PC-9 (cell line): ENCODE measurements around the gene HTR2A. TPM values are rescaled to one million over a fixed set of nuclear protein-coding genes. Genes with fewer than 3 reads are reported as not detected.
A peak's percentile ranks its signal among the peaks of the same experiment; 100 is the strongest.

Source experiments
- BruUV-seq: library from RNA; stranded (reverse); fragments of 400-500 nt; replicated peaks from 2 replicates; lab custom pipeline; 2021; lab: Mats Ljungman, UMichigan
- CTCF ChIA-PET: fragments of 300-600 bp; sonication (Branson Sonifier 250); formaldehyde crosslinking; loops from one replicate; lab custom pipeline; 2022; ENCODE audit warnings: antibody characterized with exemption; lab: Charles Lee
- POLR2A ChIA-PET: fragments of 300-600 bp; sonication (Branson Sonifier 250); formaldehyde crosslinking; loops from one replicate; lab custom pipeline; 2022; ENCODE audit warnings: antibody characterized with exemption; ENCODE audit not compliant: unreplicated experiment; lab: Charles Lee
- DNase-seq, 2 experiments: peaks; one replicate each; pipeline versions ENCODE4 v3.0.0 to v3.0.0-alpha.2; 2015 to 2022; ENCODE audit warnings: mixed read lengths in 1 of 2
- H2AFZ ChIP-seq: fragments of 200-600 bp; sonication (generic); 2 replicates; pipeline ENCODE4 v1.8.1; 2017; ENCODE audit warnings: antibody characterized with exemption
- H3F3A ChIP-seq: fragments of 200-600 bp; sonication (generic); 2 replicates; pipeline ENCODE4 v1.8.1; 2017; ENCODE audit warnings: antibody characterized with exemption, mild to moderate bottlenecking, low read depth; ENCODE audit not compliant: insufficient read depth
- H3K27ac ChIP-seq: fragments of 200-600 bp; sonication (generic); 2 replicates; pipeline ENCODE4 v1.6.1; 2016; ENCODE audit warnings: mixed run types
- H3K27me3 ChIP-seq: fragments of 200-600 bp; sonication (generic); 2 replicates; pipeline ENCODE4 v1.6.1; 2016; ENCODE audit warnings: low read depth, mixed run types; ENCODE audit not compliant: insufficient read depth
- H3K36me3 ChIP-seq: fragments of 200-600 bp; sonication (generic); 2 replicates; pipeline ENCODE4 v1.6.1; 2016; ENCODE audit warnings: low read depth, mixed run types
- H3K4me1 ChIP-seq: fragments of 200-600 bp; sonication (generic); replicated peaks from 2 replicates; pipeline ENCODE4 v1.6.1; 2016; ENCODE audit warnings: mixed run types; ENCODE audit not compliant: insufficient read depth
- H3K4me2 ChIP-seq: fragments of 200-600 bp; sonication (generic); 2 replicates; pipeline ENCODE4 v1.6.1; 2017; ENCODE audit warnings: mixed run types
- H3K4me3 ChIP-seq: fragments of 200-600 bp; sonication (generic); 2 replicates; pipeline ENCODE4 v1.6.1; 2016; ENCODE audit warnings: mixed run types
- H3K79me2 ChIP-seq: fragments of 200-600 bp; sonication (generic); 2 replicates; pipeline ENCODE4 v1.6.1; 2017; ENCODE audit warnings: low read depth, mixed run types
- H3K9me2 ChIP-seq: fragments of 200-600 bp; sonication (generic); 2 replicates; pipeline ENCODE4 v1.8.1; 2017; ENCODE audit warnings: mild to moderate bottlenecking; ENCODE audit not compliant: insufficient read depth
- H3K9me3 ChIP-seq: fragments of 200-600 bp; sonication (generic); 2 replicates; pipeline ENCODE4 v1.8.1; 2016; ENCODE audit warnings: low read depth; ENCODE audit not compliant: insufficient read depth
- H4K20me1 ChIP-seq: fragments of 200-600 bp; sonication (generic); 2 replicates; pipeline ENCODE4 v1.8.1; 2017; ENCODE audit not compliant: insufficient read depth
- EZH2 ChIP-seq: fragments of 200-600 bp; sonication (generic); IDR thresholded peaks from 2 replicates; pipeline ENCODE4 v1.8.0; 2017; ENCODE audit warnings: antibody characterized with exemption, low read depth
- intact Hi-C: fragments of 100-400 bp; cut with micrococcal nuclease; formaldehyde crosslinking; loops from one replicate; pipeline ENCODE4 v1.10.0; 2022; ENCODE audit not compliant: unreplicated experiment
- total RNA-seq: library from RNA; stranded (reverse); gene quantifications from 2 replicates; pipeline ENCODE4 v1.2.3, GENCODE V29; 2021
- TF ChIP-seq, protein P1 (sequence below): fragments of 200-600 bp; sonication (generic); conservative IDR thresholded peaks from 2 replicates; pipeline ENCODE4 v1.6.1; 2017; ENCODE audit warnings: mixed run types, antibody characterized with exemption, mild to moderate bottlenecking, moderate library complexity

HTR2A gene
- total RNA-seq, 1 experiment from 2014 or later = not detected

DNA sequence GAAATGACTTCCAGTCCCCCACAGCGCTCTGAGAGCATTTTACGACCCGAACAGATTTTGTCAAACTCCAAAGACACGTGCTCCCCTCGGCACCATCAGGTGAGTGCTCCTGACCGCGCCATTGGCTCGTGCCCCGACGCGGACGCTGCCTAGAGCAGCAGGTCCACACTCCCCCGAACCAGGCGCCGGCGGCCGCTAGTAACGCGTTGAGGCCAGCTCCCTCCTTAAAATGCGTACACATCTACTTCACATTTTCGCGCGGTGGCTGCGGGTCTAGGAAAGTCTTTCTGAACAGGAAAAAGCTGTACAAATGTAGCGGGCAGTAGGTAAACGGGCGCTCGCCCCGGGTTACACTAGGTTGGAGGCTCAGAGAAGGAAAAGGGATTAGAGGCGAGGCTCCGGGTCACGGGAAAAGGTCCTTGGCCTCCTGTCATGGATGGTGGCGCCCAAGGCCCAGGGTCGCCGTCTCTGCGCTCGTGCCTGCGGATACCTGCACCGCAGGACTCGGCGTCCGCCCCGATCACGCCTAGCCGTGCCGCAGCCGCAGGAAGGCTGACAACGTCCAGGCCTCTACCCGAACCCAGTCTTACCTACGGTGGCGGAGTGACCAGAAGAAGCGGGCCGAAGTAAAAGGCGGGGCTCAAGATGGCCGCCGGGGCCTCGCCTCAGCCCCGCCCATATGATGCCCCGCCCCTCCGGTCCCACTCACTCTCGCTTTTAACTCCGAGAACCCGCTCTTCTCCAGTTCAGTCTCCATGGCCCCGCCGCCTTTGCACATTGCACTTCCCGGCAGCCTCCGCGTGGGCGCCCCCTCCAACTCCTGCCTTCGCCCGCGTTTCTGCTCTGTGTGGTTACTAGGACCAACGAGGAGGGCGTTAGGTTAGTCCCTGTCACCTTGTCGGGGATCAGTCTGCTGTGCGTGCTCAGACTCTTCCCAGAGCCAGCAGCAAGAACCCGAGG lies 100.1 kb downstream of the HTR2A start, which contains the start of gene ESD:
Gene ESD, minus strand, starts transcription at position 647 of the 960 bp plus-strand sequence. CDS start 5,748 bp downstream, outside the sequence.
- CTCF ChIA-PET = no interaction called here

DNA sequence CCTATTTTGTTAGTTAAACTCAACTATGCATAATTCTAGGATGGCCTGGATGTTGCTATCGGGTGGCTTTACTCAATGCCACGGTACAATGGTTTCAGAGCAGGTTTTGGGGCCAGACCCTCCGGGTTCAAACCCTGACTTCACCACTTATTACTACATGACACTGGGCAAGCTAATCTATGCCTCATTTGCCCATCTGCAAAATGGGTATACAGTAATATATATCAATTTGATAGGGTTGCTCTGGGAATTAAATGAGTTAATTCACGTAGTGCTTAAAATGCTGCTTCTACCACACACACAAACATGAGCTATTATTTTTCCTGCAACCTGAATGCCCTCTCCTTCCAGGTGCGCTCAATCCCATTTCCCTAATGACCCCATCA lies 100.7 kb downstream of the HTR2A start:
- ChIA-PET POLR2A (no interaction called here), CTCF (no interaction called here)
- Histone ChIP-seq H2AFZ (peak overlapping the region; percentile 100), H3F3A (peaks cover 8% of the 10 kb centered on the region; the same call in 1 of the 2 replicates), H3K79me2 (peaks cover 11% of the 10 kb centered on the region; the same call in 1 of the 2 replicates), H3K27ac (peak overlapping the region; percentile 61; the same call in 1 of the 2 replicates), H3K27me3 (no peaks in the 10 kb centered on the region), H3K9me3 (no peaks in the 10 kb centered on the region), H3K36me3 (no peaks in the 10 kb centered on the region), H3K4me2 (peak overlapping the region; percentile 79), H3K9me2 (no peaks in the 10 kb centered on the region), H3K4me1 (peaks cover 11% of the 10 kb centered on the region; the same call in 1 of the 2 replicates), H3K4me3 (peak overlapping the region; percentile 92), H4K20me1 (no peaks in the 10 kb centered on the region)
- TF ChIP-seq, protein P1, sequence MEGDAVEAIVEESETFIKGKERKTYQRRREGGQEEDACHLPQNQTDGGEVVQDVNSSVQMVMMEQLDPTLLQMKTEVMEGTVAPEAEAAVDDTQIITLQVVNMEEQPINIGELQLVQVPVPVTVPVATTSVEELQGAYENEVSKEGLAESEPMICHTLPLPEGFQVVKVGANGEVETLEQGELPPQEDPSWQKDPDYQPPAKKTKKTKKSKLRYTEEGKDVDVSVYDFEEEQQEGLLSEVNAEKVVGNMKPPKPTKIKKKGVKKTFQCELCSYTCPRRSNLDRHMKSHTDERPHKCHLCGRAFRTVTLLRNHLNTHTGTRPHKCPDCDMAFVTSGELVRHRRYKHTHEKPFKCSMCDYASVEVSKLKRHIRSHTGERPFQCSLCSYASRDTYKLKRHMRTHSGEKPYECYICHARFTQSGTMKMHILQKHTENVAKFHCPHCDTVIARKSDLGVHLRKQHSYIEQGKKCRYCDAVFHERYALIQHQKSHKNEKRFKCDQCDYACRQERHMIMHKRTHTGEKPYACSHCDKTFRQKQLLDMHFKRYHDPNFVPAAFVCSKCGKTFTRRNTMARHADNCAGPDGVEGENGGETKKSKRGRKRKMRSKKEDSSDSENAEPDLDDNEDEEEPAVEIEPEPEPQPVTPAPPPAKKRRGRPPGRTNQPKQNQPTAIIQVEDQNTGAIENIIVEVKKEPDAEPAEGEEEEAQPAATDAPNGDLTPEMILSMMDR = no peak
- no peak for TF ChIP-seq EZH2
- BruUV-seq = no TSS peak
- intact Hi-C loops = loop anchor here (10.0 kb wide), 1 partner anchor 241 kb away; the partner anchor contains the start of gene LRCH1
- DNase-seq = no peak

More for the DNA sequence above, 100.1 kb downstream of the HTR2A start, which contains the start of gene ESD:
- H3K9me3 ChIP-seq = no peaks in the 10 kb centered on the region
- POLR2A ChIA-PET = no interaction called here
- H4K20me1 ChIP-seq = no peaks in the 10 kb centered on the region
- BruUV-seq = TSS peak; percentile 67
- H3K79me2 ChIP-seq = peaks cover 11% of the 10 kb centered on the region; the same call in 1 of the 2 replicates
- H3K27me3 ChIP-seq = no peaks in the 10 kb centered on the region
- H3K9me2 ChIP-seq = no peaks in the 10 kb centered on the region
- peaks cover 11% of the 10 kb centered on the region; the same call in 1 of the 2 replicates for H3K4me1 ChIP-seq
- intact Hi-C loops = loop anchor here (10.0 kb wide), 1 partner anchor 242 kb away; the partner anchor contains the start of gene LRCH1
- no peaks in the 10 kb centered on the region for H3K36me3 ChIP-seq
- H3F3A ChIP-seq = peaks cover 8% of the 10 kb centered on the region; the same call in 1 of the 2 replicates
- H3K4me3 ChIP-seq = peak within 1 kb of the TSS; percentile 92
- TF ChIP-seq, protein P1 = no peak
- TF ChIP-seq EZH2 = no peak
- H2AFZ ChIP-seq = peak within 1 kb of the TSS; percentile 100
- H3K27ac ChIP-seq = peak within 1 kb of the TSS; percentile 61
- peak; percentile 68 to 82 for DNase-seq
- H3K4me2 ChIP-seq = peak within 1 kb of the TSS; percentile 79

DNA sequence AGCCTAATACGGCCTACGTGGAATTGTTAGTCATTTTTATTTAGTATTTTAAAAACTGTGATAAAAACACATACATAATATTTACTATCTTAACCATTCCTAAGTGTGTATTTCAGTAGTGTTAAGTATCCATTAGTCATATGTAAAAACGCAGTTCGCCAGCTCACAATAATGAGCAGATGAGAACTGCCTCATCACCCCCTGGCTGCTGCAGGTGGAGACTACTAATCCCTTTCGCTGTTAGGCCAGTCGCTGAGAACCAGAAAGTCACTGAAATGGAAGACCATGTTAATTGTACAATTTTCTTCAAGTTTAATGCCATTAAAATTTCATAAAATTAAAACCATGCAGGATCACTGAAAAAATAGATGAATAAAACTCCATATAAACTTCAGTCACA lies 101.5 kb downstream of the HTR2A start:
- Histone ChIP-seq H3K4me2 (peak overlapping the region; percentile 79; the same call in 1 of the 2 replicates), H3K4me1 (peaks cover 11% of the 10 kb centered on the region; the same call in 1 of the 2 replicates), H3K79me2 (peaks cover 11% of the 10 kb centered on the region; the same call in 1 of the 2 replicates), H4K20me1 (no peaks in the 10 kb centered on the region), H3K9me3 (no peaks in the 10 kb centered on the region), H3F3A (peaks cover 8% of the 10 kb centered on the region; the same call in 1 of the 2 replicates), H3K4me3 (no peak overlapping the region), H3K27me3 (no peaks in the 10 kb centered on the region), H3K27ac (no peak overlapping the region), H3K9me2 (no peaks in the 10 kb centered on the region), H3K36me3 (no peaks in the 10 kb centered on the region), H2AFZ (no peak overlapping the region)
- TF ChIP-seq, protein P1 = no peak
- TF ChIP-seq EZH2 = no peak
- intact Hi-C loops = loop anchor here (10.0 kb wide), 1 partner anchor 241 kb away; the partner anchor contains the start of gene LRCH1
- no TSS peak for BruUV-seq
- DNase-seq = no peak
- ChIA-PET CTCF (no interaction called here), POLR2A (no interaction called here)
